ENCODE results near the gene EBLN1. TPM values are rescaled to one million over a fixed set of nuclear protein-coding genes. Genes with fewer than 3 reads are reported as not detected.

Gene EBLN1
- total and polyA plus RNA-seq, 9 of the 15 experiments (the other 6 are each of a cell fraction or from before 2014, with no cell fraction given), result 0.06 to 3.1 (median 0.80) TPM

DNA sequence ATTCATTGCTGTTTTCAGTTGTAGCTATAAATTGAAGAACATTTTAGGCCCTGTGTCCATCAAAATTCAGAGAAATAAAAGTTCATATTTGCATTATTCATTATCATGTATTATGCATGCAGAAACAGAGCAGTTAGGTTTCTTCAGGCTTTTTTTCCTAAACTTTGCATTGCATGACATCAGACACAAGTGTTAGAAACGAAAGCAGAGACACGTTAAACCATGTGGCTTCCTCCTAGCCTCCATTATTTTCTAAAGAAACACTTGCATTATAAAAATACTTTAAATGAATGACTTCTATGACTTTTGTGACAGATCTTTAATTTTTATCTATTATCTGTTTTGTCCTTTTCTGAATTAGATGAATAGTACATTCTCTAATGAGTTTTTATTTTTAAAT is 8.8 kb upstream of the EBLN1 start (continued):
- TF ChIP-seq, protein P1, sequence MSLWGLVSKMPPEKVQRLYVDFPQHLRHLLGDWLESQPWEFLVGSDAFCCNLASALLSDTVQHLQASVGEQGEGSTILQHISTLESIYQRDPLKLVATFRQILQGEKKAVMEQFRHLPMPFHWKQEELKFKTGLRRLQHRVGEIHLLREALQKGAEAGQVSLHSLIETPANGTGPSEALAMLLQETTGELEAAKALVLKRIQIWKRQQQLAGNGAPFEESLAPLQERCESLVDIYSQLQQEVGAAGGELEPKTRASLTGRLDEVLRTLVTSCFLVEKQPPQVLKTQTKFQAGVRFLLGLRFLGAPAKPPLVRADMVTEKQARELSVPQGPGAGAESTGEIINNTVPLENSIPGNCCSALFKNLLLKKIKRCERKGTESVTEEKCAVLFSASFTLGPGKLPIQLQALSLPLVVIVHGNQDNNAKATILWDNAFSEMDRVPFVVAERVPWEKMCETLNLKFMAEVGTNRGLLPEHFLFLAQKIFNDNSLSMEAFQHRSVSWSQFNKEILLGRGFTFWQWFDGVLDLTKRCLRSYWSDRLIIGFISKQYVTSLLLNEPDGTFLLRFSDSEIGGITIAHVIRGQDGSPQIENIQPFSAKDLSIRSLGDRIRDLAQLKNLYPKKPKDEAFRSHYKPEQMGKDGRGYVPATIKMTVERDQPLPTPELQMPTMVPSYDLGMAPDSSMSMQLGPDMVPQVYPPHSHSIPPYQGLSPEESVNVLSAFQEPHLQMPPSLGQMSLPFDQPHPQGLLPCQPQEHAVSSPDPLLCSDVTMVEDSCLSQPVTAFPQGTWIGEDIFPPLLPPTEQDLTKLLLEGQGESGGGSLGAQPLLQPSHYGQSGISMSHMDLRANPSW (CRISPR knock-in tag; IDR thresholded peaks at IDR 0.05), result no peak
- TF ChIP-seq MYC (IDR thresholded peaks at IDR 0.05; ENCODE audit: low read depth, low read length) (peak; percentile 75), MYC (CRISPR knock-in tag; IDR thresholded peaks at IDR 0.05; ENCODE audit: borderline replicate concordance, low read depth) (no peak), ZNF766 (CRISPR knock-in tag; conservative IDR thresholded peaks at IDR 0.05) (peak; percentile 71; the same call in 1 of the 2 replicates)

DNA sequence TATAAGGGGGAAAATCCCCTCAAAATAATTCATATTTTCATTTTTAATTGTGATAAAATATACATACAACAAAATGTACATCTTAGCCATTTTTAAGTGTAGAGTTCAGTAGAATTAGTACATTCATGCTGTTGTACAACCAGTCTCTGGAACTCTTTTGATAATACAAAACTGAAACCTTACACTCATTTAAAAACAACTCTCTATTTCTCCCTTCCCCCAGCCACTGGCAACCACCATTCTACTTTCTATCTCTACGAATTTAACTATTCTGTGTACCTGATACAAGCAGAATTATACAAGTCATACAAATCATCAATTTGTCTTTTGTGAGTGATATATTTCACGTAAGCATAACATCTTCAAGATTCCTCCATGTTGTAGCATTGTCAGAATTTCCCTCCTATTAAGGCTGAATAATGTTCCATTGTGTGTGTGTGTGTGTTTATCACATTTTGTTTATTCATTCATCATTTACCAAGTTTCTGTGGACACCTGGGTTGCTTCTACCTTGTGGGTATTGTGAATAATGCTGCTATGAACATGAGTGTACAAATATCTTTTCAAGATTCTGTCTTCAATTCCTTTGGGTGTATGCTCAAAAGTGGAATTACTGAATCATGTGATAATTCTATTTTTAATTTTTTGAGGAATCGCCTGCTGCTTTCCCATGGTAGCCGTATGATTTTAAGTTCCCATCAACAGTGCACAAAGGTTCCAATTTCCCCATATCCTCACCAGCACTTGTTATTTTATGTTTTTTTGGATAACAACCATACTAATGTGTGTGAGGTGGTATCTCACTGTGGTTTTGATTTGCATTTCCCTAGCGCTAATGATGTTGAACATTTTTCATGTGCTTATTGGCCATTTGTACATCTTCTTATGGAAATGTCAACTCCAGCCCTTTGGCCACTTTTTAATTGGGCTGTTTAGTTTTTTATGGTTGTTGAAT is 4.7 kb upstream of the EBLN1 start:
- DNase-seq (ENCODE audit: extremely low read depth in 1 of 4, low spot score in 3 of 4), result no peak
- TF ChIP-seq SMARCC2 (IDR thresholded peaks at IDR 0.05; ENCODE audit: low read depth) (no peak), RBM25 (IDR thresholded peaks at IDR 0.05; ENCODE audit: low read depth, low read length, severe bottlenecking) (peak; percentile 48)

More for the DNA sequence above, 4.7 kb upstream of the EBLN1 start:
- Histone ChIP-seq H3K4me1 (replicated peaks in 1 of 2; ENCODE audit: control insufficient read depth in 2 of 2, insufficient read depth in 2 of 2, low read length in 2 of 2) (peaks cover 0 to 9% of the 10 kb centered on the region in 2 experiments; a peak in 3 of 5 replicates), H3K27ac (ENCODE audit: extremely low read depth, low read depth, low read length) (no peak overlapping the region), H4K20me1 (replicated peaks; ENCODE audit: control insufficient read depth, insufficient read depth, low read length) (no peaks in the 10 kb centered on the region), H3K27me3 (ENCODE audit: control insufficient read depth in 2 of 2, insufficient read depth in 2 of 2, low read length in 2 of 2) (no peaks in the 10 kb centered on the region), H2AFZ (ENCODE audit: low read depth, low read length) (no peak overlapping the region), H3K4me3 (no peak overlapping the region), H3K4me2 (ENCODE audit: insufficient read depth, low read length) (no peak overlapping the region), H3K36me3 (ENCODE audit: control insufficient read depth, insufficient read depth, low read length) (no peaks in the 10 kb centered on the region), H3K79me2 (ENCODE audit: control insufficient read depth, insufficient read depth, low read length) (no peaks in the 10 kb centered on the region), H3K9me3 (replicated peaks; ENCODE audit: control insufficient read depth, insufficient read depth, low read depth, low read length) (no peaks in the 10 kb centered on the region), H3K9ac (ENCODE audit: insufficient read depth in 1 of 2, low read depth in 2 of 2, low read length in 2 of 2) (no peak overlapping the region), H3K9me1 (ENCODE audit: control insufficient read depth, insufficient read depth, low read length) (no peaks in the 10 kb centered on the region)
- ChIA-PET POLR2A (no interaction called here), CTCF (ENCODE audit: low intra/inter-chr PET ratio) (no interaction called here)
- in situ Hi-C loops (cut with MboI), result no loop called here
- no peak for FAIRE-seq
- BruUV-seq (replicated peaks), result no TSS peak
- ATAC-seq, result no peak
- 76% methylated on average over 5 of the region's 5 CpGs for WGBS (ENCODE audit: insufficient coverage, low coverage, missing lambda C conversion rate)
- intact Hi-C loops (cut with micrococcal nuclease), result no loop called here

Measured in K562 (cell line).